ENCODE measurements around the gene RBM47.

- TF ChIP-seq CTCF (IDR thresholded peaks at IDR 0.05; ENCODE audit: insufficient read depth, low read length, poor library complexity, severe bottlenecking) = no peak
- no peak for TF ChIP-seq EZH2phosphoT487 (conservative IDR thresholded peaks at IDR 0.05; ENCODE audit: low read length)
Measured at GRCh38 chr4:40564004-40564403, 65.7 kb downstream of the RBM47 start.
